Body of pancreas (tissue), 4 donors: ENCODE data around the gene EMX1.

Experiments
- POLR2A ChIP-seq, 3 donors: fragments of 450-650 bp; IDR thresholded peaks; one replicate each; pipeline ENCODE4 v1.6.1; 2016; ENCODE audit warnings: antibody characterized with exemption in 3 of 3, mild to moderate bottlenecking in 2 of 3
- TF ChIP-seq, protein P1 (sequence below), 7 experiments: fragments of 450-650 bp in 4 of 7; fragments of 200-600 bp in 3 of 7; sonication (generic) in 3 of 7; IDR thresholded peaks; one replicate each; pipeline ENCODE4 v1.5.1; 2016 to 2019; ENCODE audit warnings: antibody characterized with exemption in 7 of 7

- TF ChIP-seq, protein P1, sequence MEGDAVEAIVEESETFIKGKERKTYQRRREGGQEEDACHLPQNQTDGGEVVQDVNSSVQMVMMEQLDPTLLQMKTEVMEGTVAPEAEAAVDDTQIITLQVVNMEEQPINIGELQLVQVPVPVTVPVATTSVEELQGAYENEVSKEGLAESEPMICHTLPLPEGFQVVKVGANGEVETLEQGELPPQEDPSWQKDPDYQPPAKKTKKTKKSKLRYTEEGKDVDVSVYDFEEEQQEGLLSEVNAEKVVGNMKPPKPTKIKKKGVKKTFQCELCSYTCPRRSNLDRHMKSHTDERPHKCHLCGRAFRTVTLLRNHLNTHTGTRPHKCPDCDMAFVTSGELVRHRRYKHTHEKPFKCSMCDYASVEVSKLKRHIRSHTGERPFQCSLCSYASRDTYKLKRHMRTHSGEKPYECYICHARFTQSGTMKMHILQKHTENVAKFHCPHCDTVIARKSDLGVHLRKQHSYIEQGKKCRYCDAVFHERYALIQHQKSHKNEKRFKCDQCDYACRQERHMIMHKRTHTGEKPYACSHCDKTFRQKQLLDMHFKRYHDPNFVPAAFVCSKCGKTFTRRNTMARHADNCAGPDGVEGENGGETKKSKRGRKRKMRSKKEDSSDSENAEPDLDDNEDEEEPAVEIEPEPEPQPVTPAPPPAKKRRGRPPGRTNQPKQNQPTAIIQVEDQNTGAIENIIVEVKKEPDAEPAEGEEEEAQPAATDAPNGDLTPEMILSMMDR (IDR thresholded peaks at IDR 0.05), result no peak
- TF ChIP-seq POLR2A (IDR thresholded peaks at IDR 0.05), result no peak
Observed at GRCh38 chr2:72982781-72983499, 65.6 kb downstream of the EMX1 start.
